Activated CD4-positive, alpha-beta T cell treated with anti-CD3 and anti-CD28 coated beads, Interleukin-2, Interleukin-4, amounts not matched to agents 100 ng/mL and 50 ng/mL, durations not matched to agents 16 hours and 8 hours (primary cell): Measurements from ENCODE around the gene TARS2.

Experiments used
- DNase-seq: peaks from one replicate; pipeline ENCODE4 v3.0.0-alpha.2; 2020; ENCODE audit warnings: low spot score

Gene TARS2

GRCh38 chr1:150507912-150508864, 21.0 kb downstream of the TARS2 start, which contains the start of gene ECM1:
TSS of gene ECM1 (plus strand) at chr1:150508109. CDS start at chr1:150508210, 101 bp downstream.
- DNase-seq = peak; percentile 24

DNA sequence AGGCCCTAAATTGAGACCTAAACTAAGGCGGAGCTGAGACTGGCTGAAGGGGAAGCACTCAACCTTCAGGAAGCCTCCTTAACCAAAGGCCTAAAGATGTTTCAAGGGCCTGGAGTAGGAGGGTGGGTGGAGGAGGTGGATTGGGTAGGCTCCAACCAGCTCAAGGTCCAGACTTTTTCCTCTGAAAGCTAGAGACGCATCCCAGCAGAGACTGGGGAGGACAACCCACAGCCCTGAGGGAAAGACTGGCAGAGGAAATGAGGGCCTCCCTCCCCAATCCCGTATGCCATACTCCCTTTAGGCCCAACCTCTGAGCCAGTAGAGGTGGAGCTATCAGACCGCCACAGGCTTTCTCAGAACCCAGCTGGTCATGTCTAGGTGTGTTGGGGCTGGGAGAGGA, 21.8 kb downstream of the TARS2 start:
- no peak for DNase-seq

- DNase-seq = no peak
These were observed 24.3 kb downstream of the TARS2 start for GRCh38 chr1:150511551-150511950.

GRCh38 chr1:150511985-150512660, 24.9 kb downstream of the TARS2 start:
- no peak for DNase-seq

GRCh38 chr1:150512846-150513245, 25.6 kb downstream of the TARS2 start:
- no peak for DNase-seq

GRCh38 chr1:150513351-150513791, 26.2 kb downstream of the TARS2 start:
- no peak for DNase-seq

DNA sequence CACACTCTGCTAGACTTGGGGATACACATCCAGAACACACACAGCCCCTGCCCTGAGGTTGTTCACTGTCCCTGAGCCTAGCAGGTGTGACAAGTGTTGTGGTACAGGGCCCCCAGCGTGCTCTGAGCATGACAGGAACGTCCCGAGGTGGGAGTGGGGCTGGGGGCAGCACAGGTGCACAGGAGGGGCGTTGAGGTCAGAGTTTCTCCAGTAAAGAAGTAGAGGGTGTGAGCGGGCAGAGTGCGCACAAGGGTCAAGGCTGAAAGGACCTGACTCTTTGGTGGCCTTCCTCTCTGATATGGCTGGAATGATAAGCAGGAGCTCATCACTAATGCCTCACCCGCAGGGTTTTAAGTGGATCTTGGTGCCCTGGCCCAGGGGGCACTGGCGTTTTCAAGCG, 27.0 kb downstream of the TARS2 start:
- DNase-seq = no peak

- no peak for DNase-seq
These were observed 27.7 kb downstream of the TARS2 start for GRCh38 chr1:150514913-150515327.

GRCh38 chr1:150515328-150516049, 28.3 kb downstream of the TARS2 start, which contains the start of gene FALEC:
TSS of gene FALEC (plus strand) at chr1:150515752.
- peak; percentile 95 for DNase-seq

- DNase-seq = peak; percentile 6
These were observed 28.9 kb downstream of the TARS2 start for GRCh38 chr1:150516050-150516591.

DNA sequence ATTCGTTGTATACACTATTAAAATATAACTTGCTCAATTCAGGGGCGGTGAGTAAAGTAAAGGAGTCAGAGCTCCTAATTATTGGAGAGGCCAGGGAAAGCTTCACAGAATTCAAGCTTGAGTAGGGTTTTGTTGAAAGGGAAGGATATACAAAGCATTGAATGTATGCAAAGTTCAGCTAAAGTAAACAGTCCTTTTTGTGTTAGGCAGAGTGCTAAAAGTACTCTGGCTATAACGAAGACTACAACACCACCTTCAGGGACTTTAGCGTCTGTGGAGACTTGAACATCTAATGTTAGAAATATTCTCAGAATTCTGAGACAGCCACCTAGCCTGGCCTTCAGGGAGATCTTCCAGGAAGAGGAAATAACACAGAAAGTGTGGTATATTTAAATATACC, 29.4 kb downstream of the TARS2 start:
- DNase-seq = peak; percentile 8

- DNase-seq = no peak
These were observed 34.2 kb downstream of the TARS2 start for GRCh38 chr1:150521196-150521968.

DNA sequence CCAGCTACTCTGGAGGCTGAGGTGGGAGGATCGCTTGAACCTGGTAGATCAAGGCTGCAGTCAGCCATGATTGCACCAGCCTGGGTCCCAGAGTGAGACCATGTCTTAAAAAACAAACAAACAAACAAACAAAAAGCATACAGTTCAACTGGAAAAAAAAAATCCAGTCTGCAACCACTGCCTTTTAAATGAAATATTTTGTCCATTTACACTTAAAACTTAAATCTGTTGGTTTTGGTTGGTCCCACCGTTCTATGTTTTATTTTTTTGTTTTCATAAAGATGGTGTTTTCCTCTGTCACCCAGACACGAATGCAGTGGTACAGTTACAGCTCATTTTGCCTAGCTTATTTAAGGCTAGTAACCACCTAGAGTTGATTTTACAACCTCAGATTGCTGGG, 38.1 kb downstream of the TARS2 start:
- no peak for DNase-seq

- no peak for DNase-seq
These were observed 41.0 kb downstream of the TARS2 start for GRCh38 chr1:150528196-150528595.

DNA sequence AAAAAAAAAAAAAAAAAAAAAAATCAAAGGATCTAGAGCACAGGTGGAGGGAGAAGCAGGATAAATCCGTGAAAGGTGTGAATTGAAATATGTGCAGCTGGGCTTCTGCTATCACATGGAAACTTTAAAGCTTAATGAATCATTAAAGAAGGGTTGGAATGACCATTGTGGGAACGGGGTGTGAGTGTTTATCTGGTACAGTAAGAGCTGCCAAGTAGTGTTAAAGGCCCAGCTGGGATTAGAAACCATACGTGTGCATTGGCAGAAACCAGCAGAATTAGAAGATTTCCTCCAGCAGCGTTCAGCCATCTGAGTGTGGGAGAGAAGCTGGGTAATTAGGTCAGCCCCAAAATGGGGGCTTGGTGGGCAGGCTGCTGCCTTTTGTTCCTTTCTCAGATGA, 41.8 kb downstream of the TARS2 start:
- no peak for DNase-seq

DNA sequence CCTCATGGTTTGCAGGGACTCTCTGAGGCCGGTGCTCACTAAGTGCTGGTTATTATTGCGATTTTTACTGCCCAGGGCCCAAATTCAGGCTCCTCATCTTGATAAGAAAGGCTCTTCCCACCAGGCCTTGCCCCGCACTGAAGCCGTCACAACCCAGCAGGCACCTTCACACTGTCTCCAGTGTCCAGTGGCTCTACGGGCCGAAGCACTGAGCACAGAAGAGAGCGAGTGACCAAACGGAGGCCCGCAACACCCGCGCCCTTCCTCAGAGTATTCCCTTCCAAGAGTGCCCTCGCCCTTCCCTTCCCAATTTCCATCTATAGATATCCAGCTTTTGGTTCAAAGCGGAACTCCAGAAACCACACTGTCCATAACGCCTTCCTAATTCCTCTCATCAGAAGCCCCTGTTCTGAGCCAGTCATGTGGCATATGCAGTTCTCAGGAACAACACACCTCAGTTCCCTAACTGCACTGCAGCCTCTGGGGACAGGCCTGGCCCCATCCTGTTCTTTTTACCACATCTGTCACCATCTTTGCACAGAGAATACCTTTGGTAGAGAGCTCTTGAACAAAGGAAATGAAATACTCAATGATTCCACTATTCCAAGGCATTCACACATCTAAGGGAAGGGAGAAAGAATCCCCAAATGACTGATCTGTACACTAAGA, 43.4 kb downstream of the TARS2 start:
- no peak for DNase-seq

DNA sequence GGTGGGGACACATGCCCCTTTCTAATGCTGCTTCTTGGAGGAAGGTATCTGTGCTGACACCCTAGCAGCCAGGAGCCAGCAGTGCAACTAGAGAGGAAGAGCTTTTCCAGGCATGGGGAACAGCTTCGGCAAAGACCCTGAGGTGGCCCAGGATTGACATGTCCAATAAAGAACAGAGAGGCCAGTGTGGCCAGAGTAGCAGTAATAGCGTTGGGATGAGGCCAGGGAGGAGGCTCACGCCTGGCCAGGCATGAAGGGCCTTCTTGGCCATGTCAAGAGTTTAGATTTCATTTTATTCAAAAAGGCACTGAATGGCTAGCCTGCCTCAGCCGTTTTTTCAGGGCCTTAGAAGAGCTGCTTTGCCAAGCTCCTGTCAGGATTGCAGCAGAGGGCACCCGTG, 45.6 kb downstream of the TARS2 start:
- no peak for DNase-seq

GRCh38 chr1:150534002-150534401, 46.8 kb downstream of the TARS2 start:
- DNase-seq = no peak

DNA sequence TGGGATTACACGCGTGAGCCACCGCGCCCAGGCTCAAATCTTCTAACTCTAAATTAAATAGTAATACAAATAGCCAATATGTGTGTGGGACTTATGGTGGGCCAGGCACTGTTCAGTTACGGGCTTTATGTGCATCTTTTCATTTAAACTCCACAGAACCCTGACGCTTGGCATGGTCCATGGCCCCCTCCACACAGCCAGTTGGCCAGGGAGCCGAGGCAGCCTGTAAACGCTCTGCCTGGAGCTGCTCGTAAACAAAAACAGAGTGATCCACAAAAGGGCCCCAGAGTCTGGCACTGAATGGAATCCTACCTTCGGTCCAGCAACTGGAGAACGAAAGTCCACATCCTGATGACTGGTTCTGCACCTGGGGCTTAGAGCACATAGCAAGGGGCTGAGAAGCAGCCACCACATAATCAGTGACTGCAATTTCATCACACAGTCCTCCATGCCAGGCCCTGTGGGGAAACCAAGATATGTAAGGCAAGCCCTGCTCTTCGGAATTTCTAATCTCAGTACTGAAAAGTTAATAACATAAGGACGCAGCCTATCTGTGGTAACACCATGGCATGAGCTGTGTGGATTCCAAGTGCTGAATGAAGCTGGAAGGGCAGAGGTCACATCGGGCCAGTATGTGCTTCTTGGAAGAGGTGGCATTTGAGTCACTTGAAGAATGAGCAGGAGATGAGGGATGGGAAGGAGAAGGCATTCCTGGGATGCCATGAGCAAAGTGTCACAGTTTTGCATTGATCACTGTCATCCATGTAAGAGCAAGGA, 48.5 kb downstream of the TARS2 start:
- DNase-seq = no peak
